GOT3 (cell line): ENCODE results near the gene DMKN.

Experiments used
- DNase-seq: peaks from one replicate; lab custom pipeline; 2025; ENCODE audit warnings: mixed read lengths; lab: John Stamatoyannopoulos, UW

The DMKN gene, protein sequence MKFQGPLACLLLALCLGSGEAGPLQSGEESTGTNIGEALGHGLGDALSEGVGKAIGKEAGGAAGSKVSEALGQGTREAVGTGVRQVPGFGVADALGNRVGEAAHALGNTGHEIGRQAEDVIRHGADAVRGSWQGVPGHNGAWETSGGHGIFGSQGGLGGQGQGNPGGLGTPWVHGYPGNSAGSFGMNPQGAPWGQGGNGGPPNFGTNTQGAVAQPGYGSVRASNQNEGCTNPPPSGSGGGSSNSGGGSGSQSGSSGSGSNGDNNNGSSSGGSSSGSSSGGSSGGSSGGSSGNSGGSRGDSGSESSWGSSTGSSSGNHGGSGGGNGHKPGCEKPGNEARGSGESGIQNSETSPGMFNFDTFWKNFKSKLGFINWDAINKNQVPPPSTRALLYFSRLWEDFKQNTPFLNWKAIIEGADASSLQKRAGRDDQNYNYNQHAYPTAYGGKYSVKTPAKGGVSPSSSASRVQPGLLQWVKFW

DNA sequence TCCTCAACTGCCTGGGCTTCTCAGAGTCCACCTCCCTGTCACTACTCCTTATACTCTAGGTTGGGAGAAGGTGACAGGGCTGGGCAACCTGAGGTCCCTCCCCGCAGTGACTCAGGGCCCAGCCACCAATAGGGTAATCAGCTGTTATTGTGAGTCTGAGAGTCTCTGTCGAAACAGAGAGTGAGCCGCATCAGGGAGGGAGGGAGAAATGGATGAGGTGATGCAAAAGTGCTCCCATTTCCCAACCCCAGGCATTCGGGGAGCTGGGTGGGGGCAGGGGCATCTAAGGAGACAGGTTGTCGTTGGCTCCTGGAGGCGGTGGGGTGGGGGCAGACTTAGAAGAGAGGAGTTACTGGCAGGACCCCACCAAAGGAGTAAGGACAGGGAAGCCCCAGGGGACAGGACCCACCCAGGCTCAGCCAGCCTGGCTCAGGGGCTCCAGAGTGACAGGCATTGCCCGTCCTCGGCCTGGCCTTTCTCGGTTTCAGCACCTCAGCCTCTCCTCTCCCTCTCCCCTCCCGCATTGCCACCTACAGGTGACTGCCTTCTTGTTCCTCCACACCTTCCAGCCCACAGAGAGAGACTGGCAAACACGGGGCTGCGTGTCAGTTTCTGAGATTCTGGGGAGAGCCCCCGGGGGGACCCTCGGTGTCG is at the start of gene DMKN:
Gene DMKN, minus strand, starts transcription at position 22 of the 654 bp plus-strand sequence. CDS start 174 bp downstream, outside the sequence.
- DNase-seq: no peak

DNA sequence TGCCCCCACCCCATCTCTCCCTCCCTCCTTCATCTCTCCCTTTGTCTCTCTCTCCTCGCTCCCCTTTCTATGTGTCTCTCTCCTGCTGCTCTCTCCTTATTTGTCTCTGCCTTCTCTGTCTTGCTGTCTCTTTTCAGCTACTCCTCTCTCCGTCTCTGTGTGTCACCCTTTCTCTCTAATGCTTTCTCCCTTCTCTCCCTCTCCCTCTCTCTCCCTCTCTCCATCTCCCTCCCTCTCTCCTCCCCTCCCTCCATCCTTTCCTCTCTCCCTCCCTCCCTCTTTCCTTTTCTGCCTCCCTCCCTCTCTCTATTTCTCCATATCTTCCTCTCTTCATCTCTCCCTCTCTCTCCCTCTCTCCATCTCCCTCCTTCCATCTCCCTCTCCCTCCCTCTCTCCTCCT is 49.3 kb upstream of the DMKN start:
- no peak for DNase-seq

DNA sequence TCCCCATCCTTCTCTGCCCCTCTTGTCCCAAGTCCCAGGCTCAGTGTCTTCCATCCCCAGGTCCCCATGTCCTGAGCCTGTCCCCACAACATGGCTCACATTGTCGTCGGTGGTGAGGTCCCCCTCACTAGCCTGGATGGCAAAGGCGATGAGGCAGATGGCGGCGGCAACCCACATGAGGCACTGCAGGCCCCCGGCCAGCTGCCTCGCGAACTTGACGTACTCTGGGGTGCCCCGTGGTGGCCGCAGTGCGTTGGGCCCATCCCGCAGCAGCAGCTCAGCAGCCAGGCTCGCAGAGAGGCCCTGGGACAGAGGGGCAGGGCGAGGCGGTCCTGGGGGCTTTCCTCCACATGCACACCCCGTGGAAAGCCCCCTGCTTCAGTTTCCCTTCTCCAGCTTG is 48.9 kb upstream of the DMKN start:
- DNase-seq: no peak

DNA sequence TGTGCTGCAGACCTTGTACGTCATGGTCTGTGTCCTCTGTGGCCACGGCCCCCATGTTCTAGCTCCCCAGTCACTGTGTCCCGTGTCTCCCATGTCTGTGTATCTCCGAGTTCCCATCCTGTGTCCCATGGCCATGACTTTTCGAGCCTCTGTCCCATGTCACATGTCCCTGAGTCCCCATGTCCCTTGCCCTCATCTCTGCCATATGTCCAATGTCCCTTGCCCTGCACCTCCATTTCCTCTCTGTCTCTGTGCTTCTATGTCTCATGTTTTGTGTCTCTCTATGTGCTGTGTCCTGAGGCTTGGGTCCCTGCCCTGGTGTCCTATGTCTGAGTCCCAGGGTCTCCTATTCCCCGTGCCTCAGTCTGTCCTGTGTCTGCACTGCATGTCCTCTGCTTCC is 48.0 kb upstream of the DMKN start:
- DNase-seq: no peak

DNA sequence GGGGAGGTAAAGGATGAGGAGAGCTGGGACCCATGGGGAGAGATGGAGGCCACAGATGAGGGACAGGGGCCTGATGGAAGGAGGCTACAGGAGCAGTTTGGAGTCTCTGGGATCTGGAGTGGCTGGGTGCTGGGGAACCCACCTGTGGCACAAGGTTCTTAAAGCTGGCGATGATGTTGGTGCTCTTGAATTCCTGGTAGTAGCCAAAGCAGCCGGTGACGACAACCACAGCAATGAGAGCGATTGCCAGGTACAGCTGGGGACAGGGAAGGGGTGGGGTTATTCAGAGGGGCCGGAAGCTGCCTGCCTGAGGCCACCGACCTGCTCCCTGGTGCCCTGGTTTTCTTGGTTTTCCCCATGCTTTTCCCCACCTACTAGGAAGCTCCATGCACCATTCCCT is 47.2 kb upstream of the DMKN start:
- DNase-seq: no peak

DNA sequence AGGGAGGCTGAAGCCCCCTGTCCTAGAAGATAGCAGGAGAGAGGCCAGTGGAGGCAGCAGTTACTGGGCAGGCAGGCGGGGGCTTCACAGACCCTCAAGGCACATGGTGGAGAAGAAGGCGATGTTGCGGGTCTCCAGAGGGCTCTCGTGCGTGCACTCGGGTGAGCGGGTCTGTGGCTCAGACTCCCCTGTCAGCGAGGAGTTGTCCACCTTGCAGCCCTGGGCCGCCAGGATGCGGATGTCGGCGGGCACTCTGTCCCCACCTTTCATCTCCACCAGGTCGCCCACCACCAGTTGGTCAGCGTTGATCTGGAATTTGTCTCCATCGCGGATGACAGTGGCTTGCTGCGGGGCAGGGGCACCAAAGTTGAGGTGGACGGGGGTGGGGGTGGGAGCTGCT is 46.8 kb upstream of the DMKN start:
- no peak for DNase-seq

DNA sequence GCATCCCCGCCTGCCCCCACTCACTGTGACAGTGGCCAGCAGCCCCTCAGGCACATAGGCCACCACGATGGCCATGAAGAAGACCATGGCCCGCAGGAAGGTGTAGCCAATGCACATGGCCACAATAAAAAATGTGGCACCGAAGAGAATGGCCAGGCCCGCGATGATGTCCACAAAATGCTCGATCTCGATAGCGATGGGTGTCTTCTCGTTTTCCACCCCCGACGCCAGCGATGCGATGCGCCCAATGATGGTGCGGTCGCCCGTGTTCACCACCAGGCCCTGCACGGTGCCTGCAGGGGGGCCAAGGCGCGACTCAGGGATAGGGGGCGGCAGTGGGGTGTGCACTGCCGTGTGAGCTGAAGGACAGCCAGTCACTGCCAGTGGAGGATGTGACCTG is 46.3 kb upstream of the DMKN start:
- no peak for DNase-seq

DNA sequence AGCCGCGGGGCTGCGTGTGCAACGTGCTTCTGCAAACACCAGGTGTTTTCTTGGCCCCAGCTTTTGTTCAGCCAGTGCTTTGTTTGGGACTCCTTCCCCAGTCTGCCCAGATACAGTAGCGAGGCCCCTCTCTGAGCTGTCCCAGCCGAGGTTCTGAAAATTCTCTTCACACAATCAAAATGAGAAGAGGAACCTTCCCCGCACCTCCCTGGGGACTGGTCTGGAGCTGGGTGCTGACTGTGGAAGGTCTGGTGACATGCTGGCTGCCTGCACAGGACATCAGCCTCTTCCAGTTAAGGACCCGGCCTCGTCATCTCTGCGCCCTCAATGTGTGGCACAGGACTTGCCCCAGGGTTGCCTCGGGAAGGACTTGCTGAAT is 45.8 kb upstream of the DMKN start:
- no peak for DNase-seq

DNA sequence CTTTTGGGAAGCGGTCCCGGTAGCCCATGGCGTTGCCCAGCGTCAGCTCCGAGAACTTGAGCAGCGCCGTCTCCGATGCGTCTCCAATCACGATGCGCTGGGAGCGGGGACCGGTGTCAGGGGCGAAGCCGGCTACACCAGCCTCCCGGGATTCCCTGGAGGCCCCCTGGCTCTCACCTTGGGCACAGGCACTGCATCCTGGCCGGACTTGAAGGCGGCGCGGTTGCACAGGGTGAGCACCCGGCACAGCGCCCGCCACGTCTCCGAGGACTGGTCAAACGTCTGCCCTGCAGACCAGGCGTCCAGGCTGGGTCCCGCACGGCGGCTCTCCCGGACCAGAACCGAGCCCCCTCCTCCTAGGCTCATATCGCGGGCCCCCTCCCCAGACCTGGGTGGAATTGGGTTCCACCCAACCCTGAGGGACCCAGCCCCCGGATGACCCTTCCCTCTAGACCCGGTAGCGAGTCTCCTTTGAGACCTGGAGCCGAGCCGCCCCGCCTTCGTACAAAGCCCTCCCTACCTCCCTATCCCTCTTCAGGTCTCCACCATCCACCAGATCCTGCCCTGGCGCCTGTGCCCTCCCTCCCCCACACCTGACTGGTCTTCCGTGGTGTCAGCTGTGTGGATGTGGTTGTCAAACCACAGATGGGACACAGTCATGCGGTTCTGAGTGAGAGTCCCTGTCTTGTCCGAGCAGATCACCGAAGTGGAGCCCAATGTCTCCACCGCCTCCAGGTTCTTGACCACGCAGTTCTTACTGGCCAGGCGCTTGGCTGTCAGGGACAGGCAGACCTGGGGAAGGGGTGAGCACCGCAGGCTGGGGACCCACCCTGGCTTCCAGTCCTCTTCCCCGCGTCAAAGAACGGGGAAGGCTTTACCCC is 45.2 kb upstream of the DMKN start:
- DNase-seq: no peak

DNA sequence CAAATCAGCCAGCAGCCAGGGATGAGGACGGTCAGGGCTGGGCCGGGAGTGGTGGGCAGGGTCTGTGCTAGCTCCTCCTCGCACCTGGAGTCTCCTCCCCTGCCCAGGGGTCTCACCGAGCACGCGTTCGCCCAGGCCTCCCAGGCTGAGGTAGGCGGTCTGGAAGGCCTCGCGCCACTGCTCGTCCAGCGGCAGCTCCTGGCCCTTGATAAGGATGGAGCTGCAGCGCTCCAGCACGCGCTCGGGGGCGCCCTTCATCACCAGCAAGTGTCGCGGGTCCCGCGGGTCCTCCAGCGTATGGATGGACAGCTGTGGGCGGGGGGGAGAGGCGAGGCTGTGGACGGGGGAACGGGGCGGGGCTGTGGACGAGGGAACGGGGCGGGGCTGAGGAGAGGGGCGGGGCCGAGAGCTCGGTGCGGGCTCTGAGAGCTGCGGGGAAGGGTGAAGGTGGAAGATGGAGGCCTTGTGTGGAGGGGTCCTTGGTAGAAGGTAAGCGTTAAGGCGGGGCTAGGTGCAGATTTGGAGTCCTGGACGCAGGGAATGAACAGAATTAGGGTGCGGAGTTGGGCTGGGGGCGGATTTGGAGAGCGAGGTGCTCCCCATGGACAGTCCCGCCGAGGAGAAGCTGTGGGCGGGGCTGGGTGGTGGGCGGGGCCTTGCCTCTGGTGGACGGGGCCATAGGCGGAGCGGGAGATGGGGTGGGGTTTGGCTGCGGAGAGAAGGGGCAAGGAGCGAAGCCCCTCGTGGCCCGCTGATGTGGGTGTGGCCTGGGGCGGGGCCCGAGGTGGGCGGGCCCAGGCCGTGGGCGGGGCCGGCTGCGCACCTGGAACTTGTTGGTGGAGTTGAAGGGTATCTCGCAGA is 44.3 kb upstream of the DMKN start:
- DNase-seq: no peak

DNA sequence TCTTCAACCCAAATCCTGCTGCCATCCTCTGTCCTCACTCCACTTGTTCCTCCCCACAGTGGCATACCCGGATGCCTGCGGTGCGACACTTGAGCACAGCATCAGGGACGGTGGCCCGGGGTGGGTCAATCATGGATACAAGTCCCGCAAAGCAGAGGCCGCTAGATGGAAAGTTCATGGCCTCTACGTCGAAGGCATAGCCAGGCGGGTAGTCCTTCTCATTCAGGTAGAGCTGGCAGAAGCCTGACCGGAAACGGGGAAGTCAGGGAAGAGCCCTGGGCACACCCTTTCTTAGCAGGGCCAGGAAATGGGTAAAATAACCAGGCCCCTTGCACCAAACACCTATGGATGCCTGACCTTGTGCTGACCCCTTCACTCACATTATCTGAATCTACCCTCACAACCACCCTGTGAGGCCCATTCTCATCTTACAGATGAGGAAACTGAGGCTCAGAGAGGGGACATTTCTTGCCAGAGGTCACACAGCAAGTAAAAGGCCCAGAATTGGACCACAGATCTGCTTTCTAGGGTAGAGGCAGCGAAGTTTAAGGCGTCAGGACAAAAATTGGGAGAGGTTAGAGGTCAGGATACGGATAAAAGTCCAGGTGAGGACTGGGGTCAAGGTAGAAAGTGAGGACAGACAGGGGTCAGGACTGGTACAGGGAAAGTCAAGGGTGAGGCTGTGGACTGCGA is 43.5 kb upstream of the DMKN start:
- DNase-seq: no peak

DNA sequence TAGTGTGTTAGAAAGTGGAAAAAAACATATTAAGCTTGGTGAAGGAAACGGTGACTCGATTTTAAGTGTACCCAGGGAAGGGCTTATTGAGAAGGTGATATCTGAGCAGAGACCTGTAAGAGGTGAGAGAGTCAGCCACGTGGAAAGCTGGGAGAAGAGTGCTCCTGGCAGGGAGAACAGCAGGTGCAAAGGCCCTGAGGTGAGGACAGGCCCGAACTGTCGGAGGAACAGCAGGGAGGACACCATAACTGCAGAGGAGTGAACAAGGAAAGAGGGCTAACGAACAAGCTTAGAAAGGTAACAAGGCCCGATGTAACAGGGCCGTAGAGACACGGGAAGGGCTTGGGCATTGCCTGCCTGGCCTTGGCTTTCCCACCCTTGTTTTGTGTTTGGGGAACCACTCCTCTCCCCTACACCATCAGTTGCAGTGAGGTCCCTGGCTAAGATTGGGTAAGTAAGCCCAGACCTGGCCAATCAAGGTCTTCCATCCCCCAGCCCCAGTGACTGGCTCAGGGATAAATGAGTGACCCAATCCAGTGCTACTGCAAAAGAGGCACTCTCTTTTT is 42.7 kb upstream of the DMKN start:
- no peak for DNase-seq

DNA sequence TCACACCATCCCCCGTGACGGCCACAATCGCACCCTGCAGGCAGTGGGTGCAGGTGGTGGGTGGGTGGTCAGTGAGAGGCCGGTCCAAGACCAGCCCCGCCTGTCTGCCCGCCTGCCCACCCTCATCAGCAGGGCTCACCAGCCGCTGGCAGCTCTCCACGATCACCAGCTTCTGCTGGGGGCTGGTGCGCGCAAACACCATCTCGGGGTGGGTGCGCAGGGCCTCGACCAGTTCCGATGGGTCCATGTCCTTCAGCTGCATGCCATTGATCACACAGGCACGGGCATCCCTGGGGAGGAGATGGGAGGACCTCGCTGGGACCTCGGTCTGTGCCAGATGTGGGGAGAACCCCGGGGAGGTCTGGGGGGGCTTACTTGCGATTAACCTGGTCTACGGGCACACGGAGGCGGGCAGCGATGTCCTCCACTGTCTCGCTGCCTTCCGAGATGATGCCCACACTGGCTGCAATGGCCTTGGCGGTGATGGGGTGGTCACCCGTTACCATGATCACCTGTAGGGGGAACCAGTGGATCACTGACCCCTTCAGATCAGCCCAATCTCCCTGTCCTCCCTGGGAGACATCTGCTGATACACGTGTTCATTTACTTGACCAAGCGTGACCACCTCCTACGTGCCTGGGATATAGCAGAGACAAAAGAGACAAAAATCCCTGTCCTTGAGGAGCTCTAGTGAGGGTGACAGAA is 42.0 kb upstream of the DMKN start:
- DNase-seq: no peak

DNA sequence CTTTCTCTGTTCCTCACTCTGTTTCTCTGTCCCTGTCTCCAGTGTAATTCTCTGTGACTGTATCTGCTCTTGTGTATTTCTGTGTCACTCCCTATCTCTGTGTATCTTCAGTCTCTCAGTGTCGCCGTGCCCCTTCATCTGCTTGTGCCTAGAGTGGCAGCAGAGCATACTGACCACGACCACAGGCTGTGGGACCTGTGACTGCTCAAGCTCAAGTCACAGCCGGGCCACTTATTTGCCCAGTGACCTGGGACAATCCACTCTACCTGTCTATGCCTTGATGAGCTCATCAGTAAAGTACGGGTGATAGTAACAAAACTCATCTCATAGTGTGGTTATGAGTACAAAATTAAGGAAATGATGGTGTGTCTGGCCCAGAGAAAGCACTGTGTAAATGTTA is 40.6 kb upstream of the DMKN start:
- DNase-seq: no peak

DNA sequence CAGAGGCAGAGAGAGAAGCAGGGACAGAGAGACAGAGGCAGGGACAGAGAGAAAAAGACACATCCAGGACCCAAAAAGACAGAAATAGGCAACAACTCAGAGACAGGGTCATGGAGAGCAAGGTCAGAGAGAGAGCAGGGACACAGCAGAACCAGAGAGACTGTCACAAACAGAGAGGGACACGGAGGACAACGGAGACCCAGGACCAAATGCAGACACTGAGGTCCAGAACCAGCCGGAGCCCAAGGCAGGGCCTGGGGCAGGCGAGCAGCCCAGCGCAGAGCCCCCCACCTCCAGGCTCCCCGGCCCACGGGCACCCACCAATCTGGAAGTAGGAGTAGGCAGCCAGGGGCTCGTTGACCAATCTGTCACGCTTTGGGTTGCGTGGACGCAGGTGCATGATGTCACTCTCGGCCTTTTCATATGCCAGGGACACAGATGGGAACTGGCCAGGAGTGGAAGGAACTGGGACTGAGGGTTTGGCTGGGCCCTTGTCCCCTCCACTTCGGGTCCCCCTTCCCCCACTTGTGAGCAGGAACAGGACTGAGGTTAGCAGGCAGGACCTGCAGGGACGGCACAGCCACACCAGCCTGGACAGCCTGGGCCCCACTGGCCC is 40.0 kb upstream of the DMKN start:
- no peak for DNase-seq

DNA sequence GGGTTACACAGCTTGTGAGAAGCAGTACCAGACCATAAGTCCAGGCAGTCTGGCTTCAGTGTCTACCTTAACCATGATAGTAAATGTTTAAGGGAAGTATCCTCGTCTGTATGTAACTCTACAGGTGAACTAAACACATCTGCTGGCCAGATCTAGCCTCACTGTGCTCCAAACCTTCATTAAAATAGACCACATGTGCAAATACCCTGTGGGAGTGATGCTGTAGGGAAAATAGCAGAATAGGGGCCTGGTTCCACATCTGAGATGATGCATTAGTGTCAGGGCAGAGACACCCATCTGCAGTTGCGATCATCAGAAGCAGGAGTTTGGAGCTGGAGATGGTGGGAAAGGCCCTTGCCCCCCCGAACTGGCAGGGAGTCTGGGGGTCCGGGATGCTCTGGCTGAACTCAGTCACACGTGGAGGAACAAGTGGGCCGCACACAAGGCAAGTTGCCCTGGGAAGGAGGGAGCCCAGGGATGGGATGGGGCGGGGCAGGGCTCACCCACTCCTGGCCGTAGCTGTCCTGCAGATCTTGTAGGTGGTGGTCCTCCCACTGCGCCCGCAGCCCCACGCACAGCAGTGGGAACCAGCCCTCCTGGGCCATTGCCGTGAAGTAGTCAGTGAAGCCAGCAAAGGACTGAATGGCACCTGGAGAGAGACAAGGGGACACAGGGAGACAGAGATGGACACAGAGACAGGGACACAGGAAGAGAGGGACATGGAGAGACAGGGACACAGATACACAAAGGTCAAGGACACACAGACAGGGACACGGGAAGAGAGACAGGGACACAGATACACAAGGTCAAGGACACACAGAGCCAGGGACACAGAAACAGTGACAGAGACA is 39.3 kb upstream of the DMKN start:
- DNase-seq: no peak

DNA sequence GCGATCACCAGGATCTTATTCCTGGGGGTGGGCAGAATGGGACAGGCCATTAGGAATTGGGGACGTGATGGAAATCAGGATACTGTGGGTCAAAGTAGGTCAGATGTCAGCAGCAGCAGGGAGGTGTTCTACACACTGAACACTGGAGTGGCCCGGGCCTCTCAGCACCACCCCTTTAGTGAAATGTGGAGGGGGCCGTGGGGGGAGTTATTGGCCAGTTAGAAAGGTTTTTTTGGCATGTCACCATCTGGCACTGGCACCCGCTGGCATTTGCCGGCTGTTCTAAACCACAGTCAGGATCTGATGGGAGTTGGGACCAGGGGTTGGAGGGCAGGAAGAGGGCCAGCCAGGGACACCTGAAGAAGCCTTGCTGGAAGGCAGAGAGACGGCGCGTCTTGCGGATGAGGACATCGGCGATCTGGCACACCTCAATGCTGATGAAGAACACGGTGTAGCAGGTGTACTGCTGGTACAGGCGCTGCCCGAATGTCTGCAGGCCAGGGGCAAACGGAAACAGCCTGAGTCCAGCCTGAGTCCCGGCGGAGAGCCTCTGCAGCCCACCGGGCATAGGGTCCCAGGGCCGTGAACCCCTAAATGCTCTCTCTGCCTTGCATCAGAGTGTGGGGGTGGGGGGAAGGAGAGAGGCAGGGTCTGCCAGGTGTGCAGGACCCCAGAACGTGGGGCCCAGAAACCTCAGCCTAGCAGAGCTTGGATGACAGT is 37.8 kb upstream of the DMKN start:
- no peak for DNase-seq
